HG03175 (cell line): Measurements from ENCODE around the gene GAD1.

Source experiments
- ATAC-seq: cut with Tn5 transposase; IDR thresholded peaks from one replicate; pipeline ENCODE4 v1.9.1; 2021; ENCODE audit warnings: mild to moderate bottlenecking, moderate library complexity; ENCODE audit not compliant: unreplicated experiment

The GAD1 gene

GRCh38 chr2:170840717-170841210 lies 24.1 kb downstream of the GAD1 start:
- no peak for ATAC-seq

GRCh38 chr2:170842785-170843184 lies 26.1 kb downstream of the GAD1 start:
- no peak for ATAC-seq

GRCh38 chr2:170843656-170844055 lies 27.0 kb downstream of the GAD1 start:
- no peak for ATAC-seq

GRCh38 chr2:170845343-170845742 lies 28.7 kb downstream of the GAD1 start:
- ATAC-seq, result no peak

GRCh38 chr2:170846314-170846713 lies 29.6 kb downstream of the GAD1 start:
- no peak for ATAC-seq

- ATAC-seq, result no peak
Measured at GRCh38 chr2:170847716-170848115, 31.0 kb downstream of the GAD1 start.

- ATAC-seq, result no peak
Measured at GRCh38 chr2:170848587-170848986, 31.9 kb downstream of the GAD1 start.

GRCh38 chr2:170850251-170850650 lies 33.6 kb downstream of the GAD1 start:
- no peak for ATAC-seq

GRCh38 chr2:170851635-170852034 lies 34.9 kb downstream of the GAD1 start:
- ATAC-seq, result no peak

GRCh38 chr2:170856066-170856465 lies 39.4 kb downstream of the GAD1 start:
- ATAC-seq, result no peak

- no peak for ATAC-seq
Measured at GRCh38 chr2:170862286-170862902, 45.7 kb downstream of the GAD1 start.

- ATAC-seq, result no peak
Measured at GRCh38 chr2:170863087-170863486, 46.4 kb downstream of the GAD1 start.

- no peak for ATAC-seq
Measured at GRCh38 chr2:170869036-170869435, 52.3 kb downstream of the GAD1 start.

- no peak for ATAC-seq
Measured at GRCh38 chr2:170869461-170869860, 52.8 kb downstream of the GAD1 start.

GRCh38 chr2:170873035-170873692 lies 56.5 kb downstream of the GAD1 start:
- ATAC-seq, result peak; percentile 97

GRCh38 chr2:170878066-170878465 lies 61.4 kb downstream of the GAD1 start:
- ATAC-seq, result no peak

GRCh38 chr2:170878505-170878904 lies 61.8 kb downstream of the GAD1 start:
- ATAC-seq, result no peak

GRCh38 chr2:170881840-170882239 lies 65.2 kb downstream of the GAD1 start:
- ATAC-seq, result no peak

GRCh38 chr2:170882758-170883157 lies 66.1 kb downstream of the GAD1 start:
- no peak for ATAC-seq

- ATAC-seq, result no peak
Measured at GRCh38 chr2:170883683-170884082, 67.0 kb downstream of the GAD1 start.

GRCh38 chr2:170885130-170885791 lies 68.6 kb downstream of the GAD1 start:
- ATAC-seq, result no peak

- ATAC-seq, result no peak
Measured at GRCh38 chr2:170886386-170886785, 69.7 kb downstream of the GAD1 start.
